Erythroblast (primary cell): Measurements from ENCODE around the gene TPI1.

Source experiments
- GATA1 ChIP-seq: IDR thresholded peaks from 2 replicates; pipeline ENCODE4 v1.6.1; 2011; ENCODE audit warnings: low read depth, mild to moderate bottlenecking, control low read depth, low read length, moderate library complexity
- POLR2A ChIP-seq: IDR thresholded peaks from 2 replicates; pipeline ENCODE4 v1.6.1; 2011; ENCODE audit warnings: mild to moderate bottlenecking, low read length

- TF ChIP-seq POLR2A (no peak), GATA1 (no peak)
Measured at GRCh38 chr12:6824901-6825381, 42.4 kb upstream of the TPI1 start.
